ENCODE results near the gene ST7.

DNA sequence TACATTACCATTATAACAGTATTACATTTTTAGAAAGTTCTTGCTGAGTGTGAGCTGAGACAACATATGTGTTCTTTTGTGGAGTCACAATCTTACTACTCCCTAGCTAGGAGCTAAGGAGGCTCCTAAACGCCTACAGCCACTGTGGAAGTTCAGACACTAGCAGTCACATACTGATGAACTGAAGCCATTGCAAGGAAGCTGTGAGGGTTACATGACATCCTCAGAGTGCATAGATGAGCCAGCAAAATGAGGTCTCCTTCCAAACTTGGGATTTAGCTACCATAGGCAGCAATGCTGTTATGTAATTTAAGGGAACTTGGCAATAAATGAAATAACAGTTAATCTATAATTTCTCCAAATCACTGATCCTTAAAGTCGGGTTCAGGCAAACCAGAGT, 10.8 kb upstream of the ST7 start:
- TF ChIP-seq CTCF (conservative IDR thresholded peaks at IDR 0.05; ENCODE audit: low read length) (no peak), EZH2phosphoT487 (IDR thresholded peaks at IDR 0.05; ENCODE audit: borderline replicate concordance) (no peak)
